HepG2 (cell line): ENCODE data around the gene COPS6. TPM values are rescaled to one million over a fixed set of nuclear protein-coding genes. Genes with fewer than 3 reads are reported as not detected.
A peak's percentile ranks its signal among the peaks of the same experiment; 100 is the strongest.

Source experiments
- CREM ChIP-seq, 2 experiments: sonication (generic) in 1 of 2; formaldehyde crosslinking in 1 of 2; IDR thresholded peaks; 2 replicates each; pipeline versions ENCODE4 v1.4.0 to v1.6.1; 2016 to 2020; ENCODE audit warnings: antibody characterized with exemption in 1 of 2, mild to moderate bottlenecking in 1 of 2, missing genetic modification reagents in 1 of 2
- DBP ChIP-seq: sonication (generic); formaldehyde crosslinking; IDR thresholded peaks from 2 replicates; pipeline ENCODE4 v1.4.0; 2020; ENCODE audit warnings: missing genetic modification reagents; ENCODE audit errors: not compliant biosample characterization
- HES4 ChIP-seq: sonication (generic); formaldehyde crosslinking; IDR thresholded peaks from 2 replicates; pipeline ENCODE4 v1.9.0; 2021; ENCODE audit warnings: mild to moderate bottlenecking, missing genetic modification reagents, borderline replicate concordance
- HMG20A ChIP-seq: IDR thresholded peaks from 2 replicates; pipeline ENCODE4 v1.6.1; 2016; ENCODE audit warnings: borderline replicate concordance
- HNRNPUL1 ChIP-seq: fragments of 200-400 bp; formaldehyde crosslinking; IDR thresholded peaks from 2 replicates; pipeline ENCODE4 v1.6.1; 2017; ENCODE audit warnings: low read depth, mild to moderate bottlenecking, low read length, moderate library complexity
- ISX ChIP-seq: sonication (generic); formaldehyde crosslinking; conservative IDR thresholded peaks from 2 replicates; pipeline ENCODE4 v1.5.0; 2020; ENCODE audit warnings: missing genetic modification reagents
- KAT7 ChIP-seq: IDR thresholded peaks from 2 replicates; pipeline ENCODE4 v1.6.1; 2018; ENCODE audit warnings: borderline replicate concordance, missing compliant biosample characterization
- MAZ ChIP-seq, 2 experiments: sonication (generic) in 1 of 2; formaldehyde crosslinking in 1 of 2; IDR thresholded peaks; 2 replicates each; pipeline versions ENCODE4 v1.5.0 to v1.6.1; 2012 to 2020; ENCODE audit warnings: low read depth in 2 of 2, mild to moderate bottlenecking in 2 of 2, borderline replicate concordance in 1 of 2, improper control_type of control experiment in 1 of 2, low read length in 1 of 2, missing genetic modification reagents in 1 of 2, moderate library complexity in 1 of 2
- MTF1 ChIP-seq: sonication (generic); formaldehyde crosslinking; IDR thresholded peaks from 2 replicates; pipeline ENCODE4 v1.5.0; 2020; ENCODE audit warnings: missing genetic modification reagents
- REPIN1 ChIP-seq: sonication (generic); formaldehyde crosslinking; IDR thresholded peaks from 2 replicates; pipeline ENCODE4 v1.8.0; 2022; ENCODE audit warnings: missing genetic modification reagents, low read depth, mild to moderate bottlenecking, borderline replicate concordance
- ZBTB7B ChIP-seq: sonication (generic); formaldehyde crosslinking; IDR thresholded peaks from 2 replicates; pipeline ENCODE4 v1.4.0; 2020; ENCODE audit warnings: missing genetic modification reagents
- ZMYM2 ChIP-seq: sonication (generic); formaldehyde crosslinking; IDR thresholded peaks from 2 replicates; pipeline ENCODE4 v1.8.0; 2022; ENCODE audit warnings: mild to moderate bottlenecking, missing genetic modification reagents
- ZNF276 ChIP-seq: sonication (generic); formaldehyde crosslinking; IDR thresholded peaks from 2 replicates; pipeline ENCODE4 v1.4.0; 2020; ENCODE audit warnings: mild to moderate bottlenecking, low read depth, missing genetic modification reagents
- ZNF431 ChIP-seq: sonication (generic); formaldehyde crosslinking; IDR thresholded peaks from 2 replicates; pipeline ENCODE4 v1.9.0; 2022; ENCODE audit warnings: missing genetic modification reagents, low read depth, mild to moderate bottlenecking, borderline replicate concordance
- ZNF607 ChIP-seq: sonication (generic); formaldehyde crosslinking; IDR thresholded peaks from 2 replicates; pipeline ENCODE4 v1.5.1; 2020; ENCODE audit warnings: missing genetic modification reagents, mild to moderate bottlenecking, borderline replicate concordance
- polyA plus RNA-seq, 8 experiments: library from polyadenylated mRNA; depleted of rRNA in 3 of 8; stranded (reverse) in 7 of 8; unstranded in 1 of 8; fragments of >200 nt; fragmentation: Illumina TruSeq in 4 of 8; extraction: Trizol in 4 of 8; gene quantifications; 2 replicates each; pipeline versions ENCODE4 v1.2.1 to v1.2.3, GENCODE V29; 2011 to 2016; ENCODE audit warnings: low read depth in 4 of 8, missing spikeins in 1 of 8, mixed read lengths in 1 of 8; ENCODE audit not compliant: insufficient read depth in 1 of 8
- total RNA-seq, 5 experiments: library from RNA; depleted of rRNA; stranded (reverse); fragments of >200 nt; fragmentation: Illumina TruSeq; extraction: Trizol; gene quantifications; 2 replicates each; pipeline ENCODE4 v1.2.3, GENCODE V29; 2016; ENCODE audit warnings: low read depth in 1 of 5
- TF ChIP-seq, protein P1 (sequence below), 2 experiments: sonication (generic) in 1 of 2; formaldehyde crosslinking in 1 of 2; IDR thresholded peaks; 2 replicates each; pipeline versions ENCODE4 v1.4.0 to v1.6.1; 2018 to 2020; ENCODE audit warnings: missing genetic modification reagents in 2 of 2, borderline replicate concordance in 1 of 2, low read depth in 1 of 2, mild to moderate bottlenecking in 1 of 2, missing biosample characterization in 1 of 2
- TF ChIP-seq, protein P2 (sequence below): sonication (generic); formaldehyde crosslinking; conservative IDR thresholded peaks from 2 replicates; pipeline ENCODE4 v1.4.0; 2020; ENCODE audit warnings: mild to moderate bottlenecking, missing genetic modification reagents, moderate library complexity

The COPS6 gene
- total and polyA plus RNA-seq, 2 of the 13 experiments (the other 11 are each of a cell fraction or from before 2014, with no cell fraction given) = 33.4 to 117 TPM

DNA sequence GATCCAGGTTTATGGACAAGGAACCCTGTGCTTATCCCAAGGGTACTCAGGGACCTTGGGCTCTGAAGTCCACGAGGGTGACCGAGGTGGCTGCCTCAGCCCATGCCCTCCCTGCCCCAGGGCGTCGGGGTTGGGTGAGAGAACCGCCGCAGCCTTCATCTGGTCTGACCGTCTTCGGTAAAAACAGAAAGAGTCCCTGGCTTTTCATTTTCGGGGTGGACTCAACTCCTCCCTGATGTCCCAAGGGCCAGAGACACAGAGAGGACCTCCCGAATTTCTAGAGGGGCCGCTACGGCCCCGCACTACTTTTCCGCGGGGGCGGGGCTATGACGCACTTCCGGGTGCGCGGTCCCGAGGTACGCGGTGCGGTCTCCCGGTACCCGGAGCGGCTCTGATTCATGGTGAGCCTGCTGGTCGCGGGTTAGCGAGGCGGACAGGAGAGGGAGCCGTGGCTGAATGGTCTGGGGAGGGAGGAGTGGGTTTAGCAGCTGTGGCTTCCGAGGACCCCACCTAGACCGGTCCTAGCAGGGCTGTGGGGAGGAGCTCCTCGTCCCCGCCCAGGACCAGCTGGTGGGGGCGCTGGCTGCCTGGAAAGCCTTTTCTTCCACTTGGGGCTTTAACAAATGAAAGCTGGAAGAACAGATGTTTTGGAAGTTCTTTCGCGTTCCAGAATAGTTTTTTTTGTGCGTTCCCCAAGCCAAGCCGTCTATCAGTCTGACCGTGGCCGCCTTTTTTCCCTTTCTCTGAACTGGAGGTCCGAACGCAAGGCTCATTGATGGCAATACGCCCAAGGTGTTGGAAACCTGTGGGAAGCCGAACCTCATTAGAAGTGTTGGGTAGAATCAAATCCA, 39.1 kb upstream of the COPS6 start, which contains the start of gene ZSCAN21 (continued):
- TF ChIP-seq ZNF276 = peak; percentile 46; the same call in 1 of the 2 replicates
- TF ChIP-seq KAT7 (CRISPR knock-in tag) = no peak
- peak; percentile 36; the same call in 1 of the 2 replicates for TF ChIP-seq ZBTB7B
- no peak; the same call in 1 of the 2 replicates for TF ChIP-seq HMG20A
- no peak for TF ChIP-seq ZNF607
- TF ChIP-seq HES4 (CRISPR knock-in tag) = no peak
- no peak for TF ChIP-seq HNRNPUL1
- TF ChIP-seq, protein P1, sequence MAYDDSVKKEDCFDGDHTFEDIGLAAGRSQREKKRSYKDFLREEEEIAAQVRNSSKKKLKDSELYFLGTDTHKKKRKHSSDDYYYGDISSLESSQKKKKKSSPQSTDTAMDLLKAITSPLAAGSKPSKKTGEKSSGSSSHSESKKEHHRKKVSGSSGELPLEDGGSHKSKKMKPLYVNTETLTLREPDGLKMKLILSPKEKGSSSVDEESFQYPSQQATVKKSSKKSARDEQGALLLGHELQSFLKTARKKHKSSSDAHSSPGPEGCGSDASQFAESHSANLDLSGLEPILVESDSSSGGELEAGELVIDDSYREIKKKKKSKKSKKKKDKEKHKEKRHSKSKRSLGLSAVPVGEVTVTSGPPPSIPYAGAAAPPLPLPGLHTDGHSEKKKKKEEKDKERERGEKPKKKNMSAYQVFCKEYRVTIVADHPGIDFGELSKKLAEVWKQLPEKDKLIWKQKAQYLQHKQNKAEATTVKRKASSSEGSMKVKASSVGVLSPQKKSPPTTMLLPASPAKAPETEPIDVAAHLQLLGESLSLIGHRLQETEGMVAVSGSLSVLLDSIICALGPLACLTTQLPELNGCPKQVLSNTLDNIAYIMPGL (CRISPR knock-in tag; IDR thresholded peaks at IDR 0.05; ENCODE audit: borderline replicate concordance in 1 of 2, low read depth in 1 of 2) = peak; percentile 77 to 82; a peak in 3 of 4 replicates
- TF ChIP-seq MTF1 (CRISPR knock-in tag) = no peak
- 0 out of 2 replicates have a peak, but pooled peaks have one; percentile 34 for TF ChIP-seq ISX (CRISPR knock-in tag)
- TF ChIP-seq, protein P2, sequence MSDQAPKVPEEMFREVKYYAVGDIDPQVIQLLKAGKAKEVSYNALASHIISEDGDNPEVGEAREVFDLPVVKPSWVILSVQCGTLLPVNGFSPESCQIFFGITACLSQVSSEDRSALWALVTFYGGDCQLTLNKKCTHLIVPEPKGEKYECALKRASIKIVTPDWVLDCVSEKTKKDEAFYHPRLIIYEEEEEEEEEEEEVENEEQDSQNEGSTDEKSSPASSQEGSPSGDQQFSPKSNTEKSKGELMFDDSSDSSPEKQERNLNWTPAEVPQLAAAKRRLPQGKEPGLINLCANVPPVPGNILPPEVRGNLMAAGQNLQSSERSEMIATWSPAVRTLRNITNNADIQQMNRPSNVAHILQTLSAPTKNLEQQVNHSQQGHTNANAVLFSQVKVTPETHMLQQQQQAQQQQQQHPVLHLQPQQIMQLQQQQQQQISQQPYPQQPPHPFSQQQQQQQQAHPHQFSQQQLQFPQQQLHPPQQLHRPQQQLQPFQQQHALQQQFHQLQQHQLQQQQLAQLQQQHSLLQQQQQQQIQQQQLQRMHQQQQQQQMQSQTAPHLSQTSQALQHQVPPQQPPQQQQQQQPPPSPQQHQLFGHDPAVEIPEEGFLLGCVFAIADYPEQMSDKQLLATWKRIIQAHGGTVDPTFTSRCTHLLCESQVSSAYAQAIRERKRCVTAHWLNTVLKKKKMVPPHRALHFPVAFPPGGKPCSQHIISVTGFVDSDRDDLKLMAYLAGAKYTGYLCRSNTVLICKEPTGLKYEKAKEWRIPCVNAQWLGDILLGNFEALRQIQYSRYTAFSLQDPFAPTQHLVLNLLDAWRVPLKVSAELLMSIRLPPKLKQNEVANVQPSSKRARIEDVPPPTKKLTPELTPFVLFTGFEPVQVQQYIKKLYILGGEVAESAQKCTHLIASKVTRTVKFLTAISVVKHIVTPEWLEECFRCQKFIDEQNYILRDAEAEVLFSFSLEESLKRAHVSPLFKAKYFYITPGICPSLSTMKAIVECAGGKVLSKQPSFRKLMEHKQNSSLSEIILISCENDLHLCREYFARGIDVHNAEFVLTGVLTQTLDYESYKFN (CRISPR knock-in tag) = peak; percentile 43; the same call in 1 of the 2 replicates
- no peak for TF ChIP-seq DBP
- TF ChIP-seq ZNF431 (CRISPR knock-in tag) = no peak
- TF ChIP-seq MAZ (IDR thresholded peaks at IDR 0.05; ENCODE audit: borderline replicate concordance, low read depth, low read length) = no peak
- TF ChIP-seq MAZ (CRISPR knock-in tag; IDR thresholded peaks at IDR 0.05; ENCODE audit: low read depth) = peak; percentile 60
- TF ChIP-seq REPIN1 (CRISPR knock-in tag) = no peak
- TF ChIP-seq ZMYM2 (CRISPR knock-in tag) = no peak; the same call in 1 of the 2 replicates
- peak; percentile 95 for TF ChIP-seq CREM (IDR thresholded peaks at IDR 0.05)
- TF ChIP-seq CREM (CRISPR knock-in tag; IDR thresholded peaks at IDR 0.05) = no peak
